Right lobe of liver (tissue), 4 donors: ENCODE data around the gene MKKS.

Experiments
- POLR2A ChIP-seq: fragments of 450-650 bp; IDR thresholded peaks from one replicate; pipeline ENCODE4 v1.6.1; 2017; ENCODE audit warnings: antibody characterized with exemption, mild to moderate bottlenecking
- TF ChIP-seq, protein P1 (sequence below), 4 donors: fragments of 200-600 bp in 3 of 4; fragments of 450-650 bp in 1 of 4; IDR thresholded peaks; one replicate each; pipeline versions ENCODE4 v1.5.1 to v1.8.0; 2016 to 2022; ENCODE audit warnings: antibody characterized with exemption in 4 of 4, mild to moderate bottlenecking in 2 of 4
- donor health status: DM: no; HTN: no; CAD: no.
- donor health status: DM: no; HTN: no; CAD: no.
- donor health status: DM: no; HTN: yes; CAD: no.

- no peak for TF ChIP-seq POLR2A
- TF ChIP-seq, protein P1, sequence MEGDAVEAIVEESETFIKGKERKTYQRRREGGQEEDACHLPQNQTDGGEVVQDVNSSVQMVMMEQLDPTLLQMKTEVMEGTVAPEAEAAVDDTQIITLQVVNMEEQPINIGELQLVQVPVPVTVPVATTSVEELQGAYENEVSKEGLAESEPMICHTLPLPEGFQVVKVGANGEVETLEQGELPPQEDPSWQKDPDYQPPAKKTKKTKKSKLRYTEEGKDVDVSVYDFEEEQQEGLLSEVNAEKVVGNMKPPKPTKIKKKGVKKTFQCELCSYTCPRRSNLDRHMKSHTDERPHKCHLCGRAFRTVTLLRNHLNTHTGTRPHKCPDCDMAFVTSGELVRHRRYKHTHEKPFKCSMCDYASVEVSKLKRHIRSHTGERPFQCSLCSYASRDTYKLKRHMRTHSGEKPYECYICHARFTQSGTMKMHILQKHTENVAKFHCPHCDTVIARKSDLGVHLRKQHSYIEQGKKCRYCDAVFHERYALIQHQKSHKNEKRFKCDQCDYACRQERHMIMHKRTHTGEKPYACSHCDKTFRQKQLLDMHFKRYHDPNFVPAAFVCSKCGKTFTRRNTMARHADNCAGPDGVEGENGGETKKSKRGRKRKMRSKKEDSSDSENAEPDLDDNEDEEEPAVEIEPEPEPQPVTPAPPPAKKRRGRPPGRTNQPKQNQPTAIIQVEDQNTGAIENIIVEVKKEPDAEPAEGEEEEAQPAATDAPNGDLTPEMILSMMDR (IDR thresholded peaks at IDR 0.05), result no peak
These were observed 20.2 kb upstream of the MKKS start for GRCh38 chr20:10454151-10454750.
